Frontal cortex (tissue), 4 donors: ENCODE measurements around the gene SNTA1. TPM values are rescaled to one million over a fixed set of nuclear protein-coding genes. Genes with fewer than 3 reads are reported as not detected.
"Not testable (repeated sequence)": the region's sequence is repeated elsewhere in the genome, so short reads cannot be mapped to it uniquely, and the experiment has no call there.

Experiments used
- DNase-seq, 2 donors: peaks; one replicate each; pipeline ENCODE4 v3.0.0; 2012; ENCODE audit warnings: low spot score in 2 of 2
- FAIRE-seq: peaks from 2 replicates; lab custom pipeline; 2012; peaks lifted over from hg19 to GRCh38; lab: Jason Lieb, UNC
- total RNA-seq: library from RNA; depleted of rRNA; stranded (reverse); fragments of >200 nt; gene quantifications from one replicate; pipeline ENCODE4 v1.2.3, GENCODE V29; 2014
- donor health status: control.
- donor health status: control.
- donor health status: control.

SNTA1 gene
- total RNA-seq, 1 donor from 2014 or later, result 13.5 TPM

GRCh38 chr20:33470457-33470856 lies 26.9 kb upstream of the SNTA1 start:
- DNase-seq (no peak), FAIRE-seq (no peak)

GRCh38 chr20:33466303-33466646 lies 22.7 kb upstream of the SNTA1 start:
- FAIRE-seq, result no peak
- no peak for DNase-seq

DNA sequence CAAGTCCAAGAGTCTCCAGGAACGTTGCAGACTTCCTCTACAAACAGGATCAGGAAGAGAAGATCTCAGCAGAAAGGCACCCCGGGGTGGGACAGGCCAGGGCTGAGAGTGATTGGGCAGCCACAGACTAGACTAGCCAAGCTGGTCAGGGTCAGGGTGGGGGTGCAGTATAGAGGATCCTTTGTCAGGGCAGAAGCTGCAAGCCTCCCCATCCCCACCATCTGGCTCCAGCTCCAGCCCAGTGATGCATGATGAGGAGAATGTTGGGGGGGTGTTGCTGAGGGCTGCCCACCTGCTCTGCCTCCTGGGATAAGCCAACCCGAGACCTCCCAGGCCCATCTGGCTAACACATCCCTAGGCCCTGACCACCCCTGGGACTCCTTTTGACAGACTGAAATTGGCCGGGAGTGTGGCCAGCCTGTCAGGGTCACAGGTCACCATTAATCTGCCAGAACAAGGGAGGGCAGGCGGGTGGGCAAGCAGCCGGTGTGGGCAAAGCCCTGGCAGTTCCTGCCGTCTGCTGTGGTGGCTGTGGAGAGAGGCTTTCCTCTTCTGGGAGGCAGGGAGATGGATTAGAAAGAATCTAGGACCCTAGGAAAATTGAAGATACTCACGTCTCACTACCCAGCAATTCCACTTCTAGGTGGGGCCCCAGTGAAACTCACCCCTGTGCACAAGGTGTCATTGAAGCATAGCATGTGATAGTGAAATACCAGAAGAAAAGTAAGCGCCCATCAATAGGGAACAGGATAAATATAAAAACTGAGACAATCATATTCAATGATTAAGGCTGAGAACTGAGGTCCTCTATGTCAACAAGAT lies 22.1 kb upstream of the SNTA1 start:
- DNase-seq, result peak in 1 of 2 donors; percentile 57

GRCh38 chr20:33464759-33465158 lies 21.2 kb upstream of the SNTA1 start:
- DNase-seq, FAIRE-seq: not testable (repeated sequence)

More for the DNA sequence above, 22.1 kb upstream of the SNTA1 start:
- FAIRE-seq, result no peak

DNA sequence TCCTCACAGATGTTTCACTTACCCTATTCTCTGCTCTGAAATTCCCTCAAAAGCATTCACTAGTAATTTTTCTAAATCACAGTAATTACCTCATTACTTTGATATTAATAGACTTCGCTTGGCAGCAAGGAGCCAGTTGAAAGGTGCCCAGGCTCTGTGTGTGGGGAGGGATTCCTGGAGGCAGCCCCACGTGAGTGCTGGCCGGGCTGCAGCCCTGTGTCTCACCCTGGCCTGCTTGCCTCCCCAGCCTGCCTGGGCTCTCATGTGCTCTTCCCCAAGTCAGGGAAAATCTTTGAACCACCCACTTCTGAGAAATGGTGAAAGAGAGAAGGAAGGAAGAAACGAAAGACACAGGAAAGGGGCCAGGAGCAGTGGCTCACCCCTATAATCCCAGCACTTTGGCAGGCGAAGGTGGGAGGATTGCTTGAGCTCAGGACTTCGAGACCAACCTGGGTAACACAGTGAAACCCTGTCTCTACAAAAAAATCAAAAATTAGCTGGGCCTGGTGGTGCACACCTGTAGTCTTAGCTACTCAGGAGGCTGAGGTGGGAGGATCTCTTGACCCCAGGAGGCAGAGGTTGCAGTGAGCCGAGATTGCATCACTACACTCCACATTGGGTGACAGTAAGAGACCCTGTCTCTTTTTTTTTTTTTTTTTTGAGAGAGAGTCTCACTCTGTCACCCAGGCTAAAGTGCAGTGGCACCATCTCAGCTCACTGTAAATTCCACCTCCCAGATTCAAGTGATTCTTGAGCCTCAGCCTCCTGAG lies 20.0 kb upstream of the SNTA1 start:
- FAIRE-seq (no peak), DNase-seq (no peak)

DNA sequence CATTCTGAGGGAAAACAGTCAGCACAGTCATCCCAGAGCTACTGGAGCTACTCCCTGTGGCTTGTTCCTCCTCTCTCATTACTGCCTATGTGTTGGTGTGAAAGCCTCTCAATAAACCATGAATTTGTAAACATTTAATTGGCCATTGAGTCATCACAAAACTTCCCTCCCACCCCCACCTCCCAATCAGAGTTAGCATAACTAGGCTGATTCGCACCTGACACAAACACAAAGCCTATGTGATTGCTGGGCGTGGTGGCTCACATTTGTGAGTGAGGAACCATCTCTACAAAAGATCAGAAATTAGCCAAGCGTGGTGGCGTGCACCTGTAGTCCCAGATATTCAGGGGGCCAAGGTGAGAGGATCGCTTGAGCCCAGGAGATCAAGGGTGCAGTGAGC lies 17.1 kb upstream of the SNTA1 start:
- no peak for DNase-seq

DNA sequence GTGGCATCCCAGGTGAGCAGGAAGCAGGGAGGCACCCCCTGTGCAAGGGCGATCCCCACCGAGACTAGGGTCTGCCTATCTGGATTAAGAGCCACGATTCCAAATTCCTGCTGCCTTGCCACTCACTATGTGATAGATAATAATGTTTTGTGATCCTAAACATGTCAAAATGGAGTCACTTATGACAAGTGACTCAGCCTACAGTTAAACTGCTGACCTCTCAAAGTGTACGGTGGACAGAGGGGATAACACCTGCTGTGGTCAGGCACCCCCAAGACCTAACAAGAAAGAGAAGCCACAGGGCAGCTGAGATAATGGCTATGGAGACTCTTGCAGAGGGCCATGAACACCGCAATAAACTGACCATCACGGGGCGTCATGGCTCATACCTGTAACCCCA lies 16.0 kb upstream of the SNTA1 start:
- DNase-seq (no peak), FAIRE-seq (no peak)

More for the DNA sequence above, 17.1 kb upstream of the SNTA1 start:
- no peak for FAIRE-seq

- FAIRE-seq, result not testable (repeated sequence)
Measured at GRCh38 chr20:33456916-33457642, 13.5 kb upstream of the SNTA1 start.

DNA sequence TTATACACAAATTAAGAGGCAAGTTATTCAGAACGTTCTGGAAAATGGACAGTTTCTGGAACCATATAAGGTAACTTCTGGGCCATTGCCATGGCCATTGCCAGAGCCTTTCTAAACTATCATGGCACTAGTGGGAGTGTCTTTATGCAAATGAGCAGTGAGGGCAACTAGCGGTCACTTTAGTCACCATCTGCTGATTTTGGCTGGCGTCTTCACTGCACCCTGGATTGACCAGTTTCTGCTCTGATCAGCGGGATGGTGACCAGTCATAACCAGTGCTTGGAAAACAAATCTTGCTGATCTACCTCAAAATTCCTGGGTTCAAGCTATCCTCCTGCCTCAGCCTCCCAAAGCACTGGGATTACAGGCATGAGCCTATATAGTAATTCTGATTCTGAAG lies 7.3 kb upstream of the SNTA1 start:
- DNase-seq (no peak), FAIRE-seq (no peak)

More at GRCh38 chr20:33456916-33457642, 13.5 kb upstream of the SNTA1 start:
- peak; percentile 53 to 75 for DNase-seq

- DNase-seq, result no peak
- no peak for FAIRE-seq
Measured at GRCh38 chr20:33445881-33446625, 2.5 kb upstream of the SNTA1 start.

- no peak for DNase-seq
- FAIRE-seq, result no peak
Measured at GRCh38 chr20:33444797-33445560, 1.4 kb upstream of the SNTA1 start.

GRCh38 chr20:33443006-33443511 lies 504 bp downstream of the SNTA1 start:
- DNase-seq (peak in 1 of 2 donors; percentile 53), FAIRE-seq (no peak)

GRCh38 chr20:33442136-33443005 lies 1.2 kb downstream of the SNTA1 start:
- FAIRE-seq, result no peak
- peak in 1 of 2 donors; percentile 31 for DNase-seq

DNA sequence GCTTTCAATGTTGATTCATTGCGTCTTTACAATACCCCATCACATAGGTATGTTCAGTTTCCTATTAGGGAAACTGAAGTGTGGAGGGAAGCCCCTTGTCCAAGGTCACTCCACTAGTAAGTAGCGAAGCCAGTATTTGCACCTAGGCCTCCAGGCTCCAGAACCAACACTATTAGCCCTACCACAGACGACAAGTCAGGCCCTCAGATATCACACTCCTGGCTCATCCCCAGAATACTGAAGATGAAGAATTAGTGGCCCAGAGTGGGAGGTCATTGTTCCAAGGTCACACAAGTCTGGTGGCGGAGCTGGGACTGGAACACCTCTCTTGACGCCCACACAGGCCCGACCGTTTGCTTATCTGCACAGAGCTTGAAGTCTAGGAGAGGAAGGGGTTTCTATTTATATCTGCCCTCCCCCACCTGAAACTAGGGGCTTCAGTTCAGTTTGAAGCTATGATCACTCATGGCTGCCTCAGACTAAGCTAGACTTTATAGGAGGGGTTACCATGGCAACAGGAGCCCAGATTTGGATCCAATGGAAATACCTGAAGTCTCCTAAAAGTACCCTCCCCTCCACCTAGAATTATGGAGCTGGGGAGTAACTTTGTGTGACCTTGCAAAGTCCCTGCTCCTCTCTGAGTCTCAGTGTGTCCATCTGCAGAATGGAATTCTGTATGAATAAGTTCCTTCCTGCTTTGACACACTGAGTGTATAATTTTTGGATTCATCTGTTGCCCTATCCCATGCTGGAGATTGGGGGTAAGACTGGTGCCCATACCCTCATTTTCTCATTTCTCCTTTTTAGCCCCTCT lies 2.2 kb downstream of the SNTA1 start:
- FAIRE-seq, result no peak
- DNase-seq, result no peak

GRCh38 chr20:33440562-33440961 lies 3.0 kb downstream of the SNTA1 start:
- FAIRE-seq, DNase-seq: not testable (repeated sequence)

- no peak for DNase-seq
Measured at GRCh38 chr20:33438481-33438880, 5.1 kb downstream of the SNTA1 start.

More at GRCh38 chr20:33438481-33438880, 5.1 kb downstream of the SNTA1 start:
- FAIRE-seq, result no peak
